Esophagus muscularis mucosa (tissue), 4 donors: ENCODE results near the gene IFT52. TPM values are rescaled to one million over a fixed set of nuclear protein-coding genes. Genes with fewer than 3 reads are reported as not detected.

ENCODE experiments used
- DNase-seq: peaks from one replicate; pipeline ENCODE4 v3.0.0-alpha.2; 2017; ENCODE audit errors: extremely low spot score
- H3K27ac ChIP-seq, 4 donors: fragments of 200-600 bp; sonication (generic); replicated peaks in 1 of 4; 1 replicate in 3 of 4; 2 replicates in 1 of 4; pipeline ENCODE4 v1.5.1; 2016 to 2019; ENCODE audit warnings: mild to moderate bottlenecking in 1 of 4
- H3K27me3 ChIP-seq, 4 donors: fragments of 200-600 bp; sonication (generic); one replicate each; pipeline versions ENCODE4 v1.5.1 to v1.6.0; 2016 to 2019
- H3K36me3 ChIP-seq, 4 donors: fragments of 200-600 bp; sonication (generic); one replicate each; pipeline ENCODE4 v1.5.1; 2016 to 2019
- H3K4me1 ChIP-seq, 4 donors: fragments of 200-600 bp; sonication (generic); one replicate each; pipeline ENCODE4 v1.5.1; 2016 to 2019
- H3K4me3 ChIP-seq, 4 donors: fragments of 200-600 bp; sonication (generic); 1 replicate in 2 of 4; 2 replicates in 2 of 4; pipeline ENCODE4 v1.5.1; 2016 to 2019; ENCODE audit warnings: mild to moderate bottlenecking in 4 of 4, moderate library complexity in 1 of 4
- H3K9me3 ChIP-seq, 4 donors: fragments of 200-600 bp; sonication (generic); 1 replicate in 3 of 4; 2 replicates in 1 of 4; pipeline ENCODE4 v1.5.1; 2016 to 2019
- CTCF ChIP-seq, 3 experiments: fragments of 200-600 bp in 2 of 3; fragments of 450-650 bp in 1 of 3; sonication (generic) in 2 of 3; IDR thresholded peaks; one replicate each; pipeline ENCODE4 v1.5.1; 2017 to 2019; ENCODE audit warnings: antibody characterized with exemption in 3 of 3, mild to moderate bottlenecking in 2 of 3, moderate library complexity in 1 of 3
- EP300 ChIP-seq: sonication (generic); formaldehyde crosslinking; IDR thresholded peaks from one replicate; pipeline ENCODE4 v1.6.1; 2017; ENCODE audit warnings: antibody characterized with exemption
- POLR2A ChIP-seq: fragments of 450-650 bp; IDR thresholded peaks from one replicate; pipeline ENCODE4 v1.6.1; 2017; ENCODE audit warnings: antibody characterized with exemption, moderate library complexity, mild to moderate bottlenecking, low read depth
- POLR2AphosphoS5 ChIP-seq, 2 donors: sonication (generic); formaldehyde crosslinking; IDR thresholded peaks; one replicate each; pipeline ENCODE4 v1.6.1; 2017; ENCODE audit warnings: antibody characterized with exemption in 2 of 2
- WGBS: methylation state at CpG from one replicate; pipeline ENCODE4 v1.1.5; 2018; 5-methylcytosine and 5-hydroxymethylcytosine counted together
- intact Hi-C: fragments of 100-400 bp; cut with DNase I; formaldehyde crosslinking; loops from one replicate; pipeline ENCODE4 v1.15.1; 2023
- total RNA-seq, 4 donors: library from RNA; depleted of rRNA; stranded (reverse); fragments of >200 nt; gene quantifications; one replicate each; pipeline versions ENCODE4 v1.1.0 to v1.2.1, GENCODE V29; 2016

Gene IFT52
- total RNA-seq, 4 donors from 2014 or later, result 17.4 to 20.9 (median 18.9) TPM

- Histone ChIP-seq H3K4me1 (peaks cover 8 to 17% (median 16%) of the 10 kb centered on the region in 4 donors), H3K4me3 (no peak overlapping the region), H3K27me3 (peaks cover 4 to 45% (median 12%) of the 10 kb centered on the region in 4 donors), H3K36me3 (no peaks in the 10 kb centered on the region), H3K9me3 (no peaks in the 10 kb centered on the region), H3K27ac (no peak overlapping the region)
- no peak for TF ChIP-seq EP300
- TF ChIP-seq POLR2A, result no peak
- DNase-seq, result no peak
- WGBS, result 67% methylated on average over 2 of the region's 2 CpGs
- intact Hi-C loops, result no loop called here
Observed at GRCh38 chr20:43662943-43663655, 72.4 kb downstream of the IFT52 start.

- Histone ChIP-seq H3K4me1 (peaks cover 8 to 15% (median 15%) of the 10 kb centered on the region in 4 donors), H3K4me3 (no peak overlapping the region), H3K27me3 (peaks cover 4 to 70% (median 27%) of the 10 kb centered on the region in 4 donors), H3K9me3 (no peaks in the 10 kb centered on the region), H3K36me3 (no peaks in the 10 kb centered on the region), H3K27ac (no peak overlapping the region)
- TF ChIP-seq POLR2A, result no peak
- TF ChIP-seq CTCF (IDR thresholded peaks at IDR 0.05), result no peak
- TF ChIP-seq POLR2AphosphoS5 (IDR thresholded peaks at IDR 0.05), result no peak
- TF ChIP-seq EP300, result no peak
- intact Hi-C loops, result no loop called here
- DNase-seq, result no peak
- 83% methylated on average over 6 of the region's 6 CpGs for whole genome bisulfite sequencing
Observed at GRCh38 chr20:43665466-43666176, 74.9 kb downstream of the IFT52 start.

- intact Hi-C loops, result no loop called here
- Histone ChIP-seq H3K36me3 (no peaks in the 10 kb centered on the region), H3K9me3 (no peaks in the 10 kb centered on the region), H3K4me1 (peaks cover 8 to 15% (median 15%) of the 10 kb centered on the region in 4 donors), H3K27me3 (peaks cover 4 to 79% (median 27%) of the 10 kb centered on the region in 4 donors), H3K27ac (no peak within 1 kb of the TSS), H3K4me3 (peak within 1 kb of the TSS; percentile 28 to 54 (median 38))
- DNase-seq, result no peak
- WGBS, result 34% methylated on average over 28 of the region's 90 CpGs
- TF ChIP-seq CTCF (IDR thresholded peaks at IDR 0.05) (no peak), POLR2A (no peak), POLR2AphosphoS5 (IDR thresholded peaks at IDR 0.05) (no peak), EP300 (no peak)
Observed at GRCh38 chr20:43666376-43667328, 75.9 kb downstream of the IFT52 start, which contains the start of gene MYBL2. MYBL2 (plus strand) TSS chr20:43667114; CDS start chr20:43667284, 170 bp downstream.

DNA sequence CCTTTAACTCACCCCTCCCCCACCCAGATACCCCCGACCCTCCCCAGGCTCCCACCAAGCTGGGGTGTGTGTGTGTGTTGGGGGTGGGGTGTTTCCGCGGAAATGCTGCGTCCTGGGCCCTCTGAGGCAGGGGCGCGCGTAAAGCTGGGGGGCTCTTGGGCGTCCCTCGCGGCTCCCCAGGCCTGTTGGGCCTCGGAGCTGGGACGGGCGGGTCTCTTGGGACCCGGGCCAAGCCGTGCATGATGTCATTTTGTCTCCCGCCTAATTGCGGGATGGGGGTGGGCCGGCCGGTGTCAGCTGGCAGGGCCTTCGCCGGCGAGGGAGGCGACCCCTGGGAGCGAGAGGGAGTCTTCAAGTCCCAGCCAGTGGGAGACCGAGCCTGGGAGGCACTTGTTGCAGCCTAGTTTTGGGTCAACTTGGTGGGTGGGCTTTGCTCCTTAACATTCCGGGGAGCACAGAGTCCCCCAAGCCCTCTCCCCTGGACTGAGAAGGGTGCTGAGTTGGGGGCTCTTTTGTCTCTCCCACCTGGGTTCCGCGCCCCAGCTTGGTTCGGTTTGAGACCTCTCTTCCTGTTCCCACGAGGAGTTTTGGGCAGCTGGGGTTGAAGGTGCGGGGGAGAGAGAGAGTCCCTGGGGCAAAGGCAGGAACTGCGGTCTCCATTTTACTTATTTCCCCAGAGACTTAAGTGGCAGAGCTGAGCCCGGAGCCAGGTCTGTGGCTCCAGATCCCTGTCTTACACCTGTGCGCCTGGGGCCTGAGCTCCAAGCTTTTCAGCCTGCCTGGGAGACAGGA, 76.8 kb downstream of the IFT52 start:
- H3K9me3 ChIP-seq, result no peaks in the 10 kb centered on the region
- no peaks in the 10 kb centered on the region for H3K36me3 ChIP-seq
- peaks cover 8 to 15% (median 15%) of the 10 kb centered on the region in 4 donors for H3K4me1 ChIP-seq
- H3K27ac ChIP-seq, result no peak overlapping the region
- no peak for DNase-seq
- intact Hi-C loops, result no loop called here
- TF ChIP-seq EP300 (no peak), POLR2AphosphoS5 (IDR thresholded peaks at IDR 0.05) (no peak), POLR2A (no peak), CTCF (IDR thresholded peaks at IDR 0.05) (no peak)
- 34% methylated on average over 3 of the region's 34 CpGs for WGBS
- H3K27me3 ChIP-seq, result peaks cover 4 to 87% (median 27%) of the 10 kb centered on the region in 4 donors
- H3K4me3 ChIP-seq, result peak overlapping the region; percentile 28 to 54 (median 38)
